Activated naive CD8-positive, alpha-beta T cell treated with anti-CD3 and anti-CD28 coated beads, Interleukin-2, amount 50 U/mL, for 24 hours (primary cell): ENCODE results near the gene MAGEE2.
"Not testable (repeated sequence)": the region's sequence is repeated elsewhere in the genome, so short reads cannot be mapped to it uniquely, and the experiment has no call there.

Source experiments
- ATAC-seq: fragments of 150-1000 bp; cut with Tn5 transposase; one replicate; pipeline ENCODE4 v1.10.0; 2021
- DNase-seq: peaks from one replicate; pipeline ENCODE4 v3.0.0; 2021
- H3K27ac Mint-ChIP-seq: one replicate; pipeline ENCODE4 v1.8.0; 2021; ENCODE audit warnings: mild to moderate bottlenecking, mixed read lengths
- H3K27me3 Mint-ChIP-seq: one replicate; pipeline ENCODE4 v1.8.0; 2021; ENCODE audit warnings: mixed read lengths
- H3K36me3 Mint-ChIP-seq: one replicate; pipeline ENCODE4 v1.8.0; 2021; ENCODE audit warnings: low read depth, mixed read lengths
- H3K4me1 Mint-ChIP-seq: one replicate; pipeline ENCODE4 v1.8.0; 2021; ENCODE audit warnings: mixed read lengths
- H3K4me3 Mint-ChIP-seq: one replicate; pipeline ENCODE4 v1.8.0; 2021; ENCODE audit warnings: mild to moderate bottlenecking, moderate library complexity, mixed read lengths
- H3K9me3 Mint-ChIP-seq: one replicate; pipeline ENCODE4 v1.8.0; 2021; ENCODE audit warnings: mixed read lengths

Gene MAGEE2, protein sequence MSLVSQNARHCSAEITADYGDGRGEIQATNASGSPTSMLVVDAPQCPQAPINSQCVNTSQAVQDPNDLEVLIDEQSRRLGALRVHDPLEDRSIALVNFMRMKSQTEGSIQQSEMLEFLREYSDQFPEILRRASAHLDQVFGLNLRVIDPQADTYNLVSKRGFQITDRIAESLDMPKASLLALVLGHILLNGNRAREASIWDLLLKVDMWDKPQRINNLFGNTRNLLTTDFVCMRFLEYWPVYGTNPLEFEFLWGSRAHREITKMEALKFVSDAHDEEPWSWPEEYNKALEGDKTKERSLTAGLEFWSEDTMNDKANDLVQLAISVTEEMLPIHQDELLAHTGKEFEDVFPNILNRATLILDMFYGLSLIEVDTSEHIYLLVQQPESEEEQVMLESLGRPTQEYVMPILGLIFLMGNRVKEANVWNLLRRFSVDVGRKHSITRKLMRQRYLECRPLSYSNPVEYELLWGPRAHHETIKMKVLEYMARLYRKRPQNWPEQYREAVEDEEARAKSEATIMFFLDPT

DNA sequence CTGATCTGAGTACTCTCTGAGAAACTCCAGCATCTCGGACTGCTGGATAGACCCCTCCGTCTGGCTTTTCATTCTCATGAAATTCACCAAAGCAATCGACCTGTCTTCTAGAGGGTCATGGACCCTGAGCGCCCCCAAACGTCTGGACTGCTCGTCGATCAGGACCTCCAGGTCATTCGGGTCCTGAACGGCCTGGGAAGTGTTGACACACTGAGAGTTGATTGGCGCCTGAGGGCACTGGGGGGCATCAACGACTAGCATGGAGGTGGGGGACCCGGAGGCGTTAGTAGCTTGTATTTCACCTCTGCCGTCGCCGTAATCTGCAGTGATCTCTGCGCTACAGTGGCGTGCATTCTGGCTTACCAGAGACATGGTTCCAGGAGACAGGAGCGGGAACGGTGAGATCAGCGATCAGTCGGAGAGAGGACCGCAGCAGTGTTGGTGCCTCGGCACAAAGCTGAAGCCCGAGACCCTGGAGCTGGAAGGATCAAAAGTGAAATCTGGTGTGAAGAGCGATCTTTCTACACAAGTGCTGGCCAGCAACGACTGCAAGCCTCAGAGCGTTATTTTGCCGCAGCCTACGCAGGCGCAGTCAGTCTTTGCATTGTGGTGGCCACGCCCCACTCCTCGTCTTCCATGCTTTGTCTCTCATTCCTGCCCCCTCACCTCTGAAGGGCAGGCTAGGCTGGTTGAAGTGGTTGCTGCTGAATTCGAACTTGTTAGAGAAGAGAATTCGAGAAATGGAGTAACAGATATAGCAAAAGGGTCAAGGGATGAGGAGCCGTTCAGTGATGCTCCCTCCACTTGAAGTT, at the start of gene MAGEE2:
Gene MAGEE2 (minus strand): TSS at position 575 of the 812 bp plus-strand sequence. CDS start 203 bp downstream, at position 372.
- peak; percentile 16 for DNase-seq
- Mint-ChIP-seq H3K4me1 (peaks cover 3% of the 10 kb centered on the region), H3K36me3 (no peaks in the 10 kb centered on the region), H3K27ac (peak within 1 kb of the TSS; percentile 22), H3K9me3 (no peaks in the 10 kb centered on the region), H3K27me3 (peaks cover 9% of the 10 kb centered on the region), H3K4me3 (peak within 1 kb of the TSS; percentile 68)
- ATAC-seq: no peak

DNA sequence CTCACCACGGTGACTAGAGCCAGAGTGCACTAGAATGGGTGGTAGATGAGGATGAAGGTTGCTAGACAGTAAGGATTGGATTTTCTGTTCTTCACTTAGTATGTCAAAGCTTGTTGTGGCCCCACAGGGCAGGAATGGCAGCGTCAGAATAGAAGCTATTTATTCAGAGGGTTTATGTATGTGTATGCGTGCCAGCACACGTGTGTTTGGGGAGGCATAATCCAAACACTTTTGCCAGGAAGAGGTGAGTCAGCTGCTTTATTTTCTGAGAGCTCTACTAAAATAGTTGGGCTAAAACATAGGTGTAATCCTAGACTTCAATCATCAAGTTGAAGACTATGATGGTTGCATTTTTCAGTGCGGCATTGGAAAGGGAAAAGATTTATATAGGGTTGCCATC, 1.2 kb upstream of the MAGEE2 start:
- H3K4me3 Mint-ChIP-seq: no peak overlapping the region
- H3K9me3 Mint-ChIP-seq: no peaks in the 10 kb centered on the region

DNA sequence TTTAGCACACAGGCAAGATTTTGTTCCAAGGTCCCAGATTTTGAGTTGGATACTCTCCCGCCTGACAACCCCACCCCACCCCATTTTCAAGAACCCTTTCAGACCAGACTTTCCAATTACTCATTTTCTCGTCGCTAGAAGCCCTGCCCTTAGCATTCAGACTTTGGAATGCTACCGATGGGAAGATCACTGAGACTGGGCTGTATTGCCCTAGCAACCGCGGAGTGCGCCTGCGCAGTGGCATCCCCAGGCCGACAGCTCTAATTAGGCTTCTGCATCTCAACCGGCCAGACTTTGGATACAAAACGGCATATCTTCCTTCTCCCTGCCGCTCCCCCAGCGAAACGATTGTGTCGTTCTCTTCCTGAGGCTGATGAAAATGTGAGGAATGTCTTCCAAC, 3.4 kb downstream of the MAGEE2 start:
- DNase-seq: no peak
- H3K27ac Mint-ChIP-seq: no peak overlapping the region
- ATAC-seq: no peak

More for the DNA sequence above, 1.2 kb upstream of the MAGEE2 start:
- no peak for DNase-seq
- Mint-ChIP-seq H3K4me1 (peaks cover 3% of the 10 kb centered on the region), H3K27me3 (peaks cover 9% of the 10 kb centered on the region), H3K36me3 (no peaks in the 10 kb centered on the region), H3K27ac (no peak overlapping the region)
- ATAC-seq: no peak

DNA sequence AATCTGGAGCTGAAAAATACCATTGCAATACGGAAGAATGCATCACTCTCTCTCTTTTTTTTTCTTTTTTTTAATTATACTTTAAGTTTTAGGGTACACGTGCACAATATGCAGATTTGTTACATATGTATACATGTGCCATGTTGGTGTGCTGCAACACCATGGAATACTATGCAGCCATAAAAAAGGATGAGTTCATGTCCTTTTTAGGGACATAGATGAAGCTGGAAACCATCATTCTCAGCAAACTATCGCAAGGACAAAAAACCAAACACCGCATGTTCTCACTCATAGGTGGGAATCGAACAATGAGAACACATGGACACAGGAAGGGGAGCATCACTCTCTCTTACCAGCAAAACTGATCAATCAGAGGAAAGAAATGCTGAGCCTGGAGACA, 17.0 kb downstream of the MAGEE2 start:
- H3K4me1 Mint-ChIP-seq, H3K27ac Mint-ChIP-seq, H3K9me3 Mint-ChIP-seq, H3K27me3 Mint-ChIP-seq, H3K36me3 Mint-ChIP-seq, ATAC-seq, H3K4me3 Mint-ChIP-seq, DNase-seq: not testable (repeated sequence)

More for the DNA sequence above, 3.4 kb downstream of the MAGEE2 start:
- H3K36me3 Mint-ChIP-seq: no peaks in the 10 kb centered on the region
- peaks cover 3% of the 10 kb centered on the region for H3K4me1 Mint-ChIP-seq
- no peak overlapping the region for H3K4me3 Mint-ChIP-seq
- H3K9me3 Mint-ChIP-seq: no peaks in the 10 kb centered on the region
- H3K27me3 Mint-ChIP-seq: peaks cover 9% of the 10 kb centered on the region

DNA sequence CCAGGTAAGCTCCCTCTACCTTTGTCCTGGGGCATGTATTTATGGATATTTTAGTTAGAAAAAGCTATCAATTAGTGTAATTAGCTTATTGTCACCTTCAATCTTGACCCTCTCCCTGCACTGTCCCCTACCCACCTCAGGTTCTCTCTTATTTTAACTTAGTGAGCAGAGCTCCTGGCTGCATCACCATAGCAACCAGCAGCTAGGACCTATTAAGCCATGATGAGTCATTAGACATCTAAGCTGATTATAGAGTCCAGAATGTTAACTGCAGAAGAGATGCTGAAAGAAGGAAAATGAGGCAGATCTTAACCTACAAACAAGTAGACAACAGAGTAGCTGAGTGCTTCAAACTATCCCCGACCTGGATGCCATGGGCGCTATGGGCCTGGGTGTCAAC, 36.6 kb downstream of the MAGEE2 start:
- H3K36me3 Mint-ChIP-seq: no peaks in the 10 kb centered on the region
- H3K27ac Mint-ChIP-seq: no peak overlapping the region
- peaks cover 11% of the 10 kb centered on the region for H3K4me1 Mint-ChIP-seq
- ATAC-seq: no peak
- H3K4me3 Mint-ChIP-seq: no peak overlapping the region
- H3K27me3 Mint-ChIP-seq: no peaks in the 10 kb centered on the region
- peaks cover 12% of the 10 kb centered on the region for H3K9me3 Mint-ChIP-seq
- DNase-seq: no peak

DNA sequence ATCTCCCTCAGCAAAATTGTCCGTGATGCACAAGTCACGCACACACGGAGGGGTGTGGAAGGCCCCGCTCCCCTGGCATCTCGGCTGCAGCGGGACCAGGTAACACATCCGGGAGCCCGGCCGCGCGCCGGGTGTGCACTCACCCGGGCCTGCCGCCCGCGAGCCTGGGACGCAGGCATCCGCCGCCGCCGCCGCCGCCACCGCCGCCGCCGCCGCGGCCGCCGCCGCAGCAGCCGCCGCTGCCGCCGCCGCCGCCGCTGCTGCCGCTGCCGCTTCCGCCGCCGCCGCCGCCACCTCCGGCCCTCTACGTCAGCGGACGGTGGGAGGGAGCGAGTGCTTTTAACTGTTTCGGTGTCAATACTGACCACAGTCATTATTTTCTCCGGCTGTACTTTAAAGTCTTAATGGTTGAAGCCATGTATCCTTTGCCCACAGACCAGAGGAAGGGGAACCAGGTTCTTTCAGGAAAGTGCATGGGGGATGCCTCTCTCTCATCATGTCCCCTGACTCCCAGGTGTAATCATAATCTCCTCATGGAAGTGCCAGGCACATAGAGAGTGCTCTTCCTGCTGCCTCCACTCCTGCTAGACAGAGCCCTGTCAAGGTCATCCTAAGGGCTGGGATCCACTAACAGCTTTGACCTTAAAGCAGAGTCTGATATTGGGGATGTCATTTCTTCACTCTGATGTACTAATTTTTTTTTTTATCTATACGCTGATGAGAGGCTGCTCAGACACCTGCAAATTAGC, 38.0 kb downstream of the MAGEE2 start:
- Mint-ChIP-seq H3K4me1 (peaks cover 11% of the 10 kb centered on the region), H3K4me3 (peak overlapping the region; percentile 74), H3K36me3 (no peaks in the 10 kb centered on the region), H3K27ac (peak overlapping the region; percentile 70), H3K9me3 (peaks cover 14% of the 10 kb centered on the region), H3K27me3 (no peaks in the 10 kb centered on the region)
- peak; percentile 49 for ATAC-seq
- DNase-seq: peak; percentile 22
